ENCODE measurements around the gene TAS2R60.

DNA sequence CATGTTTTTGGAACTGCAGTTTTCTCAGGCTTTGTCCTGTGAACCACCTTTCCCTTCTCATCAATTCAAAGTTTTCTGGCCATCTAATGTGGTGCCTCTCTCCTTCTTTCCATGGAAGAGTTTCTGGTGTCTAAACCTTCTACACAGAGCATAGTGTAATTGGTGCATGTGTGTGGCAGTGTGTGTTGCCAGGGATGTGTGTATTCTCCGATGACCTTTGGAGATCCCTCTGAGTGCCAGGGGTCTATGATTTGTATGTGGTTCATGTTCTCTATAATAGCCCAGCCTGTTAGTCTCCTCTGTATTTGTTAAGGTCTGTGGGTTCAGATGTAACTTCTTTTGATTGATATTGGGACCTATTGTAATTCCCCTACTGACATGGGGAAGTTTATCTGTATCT lies 1.5 kb downstream of the TAS2R60 start:
- TF ChIP-seq POLR2A (IDR thresholded peaks at IDR 0.05; ENCODE audit: low read depth, low read length): no peak
- TF ChIP-seq POLR2AphosphoS5 (IDR thresholded peaks at IDR 0.05; ENCODE audit: low read depth, low read length): no peak
- no peak for TF ChIP-seq TAF1 (IDR thresholded peaks at IDR 0.05; ENCODE audit: low read depth, low read length)
- TF ChIP-seq PAX5 (IDR thresholded peaks at IDR 0.05; ENCODE audit: insufficient read depth, low read length, severe bottlenecking): no peak

All from GM12891 (cell line).